Esophagus muscularis mucosa (tissue), 4 donors: ENCODE data around the gene ATP5F1B. TPM values are rescaled to one million over a fixed set of nuclear protein-coding genes. Genes with fewer than 3 reads are reported as not detected.

ENCODE experiments used
- DNase-seq: peaks from one replicate; pipeline ENCODE4 v3.0.0-alpha.2; 2017; ENCODE audit errors: extremely low spot score
- H3K27ac ChIP-seq, 4 donors: fragments of 200-600 bp; sonication (generic); replicated peaks in 1 of 4; 1 replicate in 3 of 4; 2 replicates in 1 of 4; pipeline ENCODE4 v1.5.1; 2016 to 2019; ENCODE audit warnings: mild to moderate bottlenecking in 1 of 4
- H3K27me3 ChIP-seq, 4 donors: fragments of 200-600 bp; sonication (generic); one replicate each; pipeline versions ENCODE4 v1.5.1 to v1.6.0; 2016 to 2019
- H3K36me3 ChIP-seq, 4 donors: fragments of 200-600 bp; sonication (generic); one replicate each; pipeline ENCODE4 v1.5.1; 2016 to 2019
- H3K4me1 ChIP-seq, 4 donors: fragments of 200-600 bp; sonication (generic); one replicate each; pipeline ENCODE4 v1.5.1; 2016 to 2019
- H3K4me3 ChIP-seq, 4 donors: fragments of 200-600 bp; sonication (generic); 1 replicate in 2 of 4; 2 replicates in 2 of 4; pipeline ENCODE4 v1.5.1; 2016 to 2019; ENCODE audit warnings: mild to moderate bottlenecking in 4 of 4, moderate library complexity in 1 of 4
- H3K9me3 ChIP-seq, 4 donors: fragments of 200-600 bp; sonication (generic); 1 replicate in 3 of 4; 2 replicates in 1 of 4; pipeline ENCODE4 v1.5.1; 2016 to 2019
- CTCF ChIP-seq, 3 experiments: fragments of 200-600 bp in 2 of 3; fragments of 450-650 bp in 1 of 3; sonication (generic) in 2 of 3; IDR thresholded peaks; one replicate each; pipeline ENCODE4 v1.5.1; 2017 to 2019; ENCODE audit warnings: antibody characterized with exemption in 3 of 3, mild to moderate bottlenecking in 2 of 3, moderate library complexity in 1 of 3
- EP300 ChIP-seq: sonication (generic); formaldehyde crosslinking; IDR thresholded peaks from one replicate; pipeline ENCODE4 v1.6.1; 2017; ENCODE audit warnings: antibody characterized with exemption
- POLR2A ChIP-seq: fragments of 450-650 bp; IDR thresholded peaks from one replicate; pipeline ENCODE4 v1.6.1; 2017; ENCODE audit warnings: antibody characterized with exemption, moderate library complexity, mild to moderate bottlenecking, low read depth
- POLR2AphosphoS5 ChIP-seq, 2 donors: sonication (generic); formaldehyde crosslinking; IDR thresholded peaks; one replicate each; pipeline ENCODE4 v1.6.1; 2017; ENCODE audit warnings: antibody characterized with exemption in 2 of 2
- WGBS: methylation state at CpG from one replicate; pipeline ENCODE4 v1.1.5; 2018; 5-methylcytosine and 5-hydroxymethylcytosine counted together
- intact Hi-C: fragments of 100-400 bp; cut with DNase I; formaldehyde crosslinking; loops from one replicate; pipeline ENCODE4 v1.15.1; 2023
- total RNA-seq, 4 donors: library from RNA; depleted of rRNA; stranded (reverse); fragments of >200 nt; gene quantifications; one replicate each; pipeline versions ENCODE4 v1.1.0 to v1.2.1, GENCODE V29; 2016

ATP5F1B gene
- total RNA-seq, 4 donors from 2014 or later = 383 to 465 (median 424) TPM

DNA sequence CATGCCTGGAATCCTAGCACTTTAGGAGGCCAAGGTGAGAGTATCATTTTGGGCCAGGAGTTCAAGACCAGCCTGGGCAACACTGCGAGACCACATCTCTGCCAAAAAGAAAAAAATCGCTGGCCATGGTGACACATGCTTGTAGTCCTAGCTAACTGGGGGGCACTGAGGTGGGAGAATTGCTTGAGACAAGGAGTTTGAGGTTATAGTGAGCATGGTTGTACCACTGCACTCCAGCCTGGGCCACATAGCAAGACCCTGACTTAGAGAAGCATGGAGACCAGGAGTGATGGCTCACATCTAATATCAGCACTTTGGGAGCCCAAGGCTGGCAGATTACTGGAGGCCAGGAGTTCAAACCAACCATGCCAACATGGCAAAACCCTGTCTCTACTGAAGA lies 33.1 kb upstream of the ATP5F1B start:
- Histone ChIP-seq H3K27me3 (no peaks in the 10 kb centered on the region), H3K4me3 (no peak overlapping the region), H3K9me3 (no peaks in the 10 kb centered on the region), H3K27ac (no peak overlapping the region), H3K4me1 (peaks cover 49 to 87% (median 80%) of the 10 kb centered on the region in 4 donors), H3K36me3 (peaks cover 0 to 21% (median 8%) of the 10 kb centered on the region in 4 donors)
- 100% methylated on average over 2 of the region's 2 CpGs for WGBS
- intact Hi-C loops = no loop called here
- no peak for DNase-seq
- no peak for TF ChIP-seq EP300
- no peak for TF ChIP-seq POLR2A
- TF ChIP-seq CTCF (IDR thresholded peaks at IDR 0.05) = no peak
- no peak for TF ChIP-seq POLR2AphosphoS5 (IDR thresholded peaks at IDR 0.05)

- H3K9me3 ChIP-seq = no peaks in the 10 kb centered on the region
- H3K4me3 ChIP-seq = no peak overlapping the region
- H3K27me3 ChIP-seq = no peaks in the 10 kb centered on the region
- WGBS = 88% methylated on average over 1 of the region's 1 CpG
- intact Hi-C loops = no loop called here
- H3K4me1 ChIP-seq = peaks cover 43 to 87% (median 81%) of the 10 kb centered on the region in 4 donors
- H3K36me3 ChIP-seq = peaks cover 0 to 23% (median 6%) of the 10 kb centered on the region in 4 donors
- no peak overlapping the region for H3K27ac ChIP-seq
- no peak for TF ChIP-seq EP300
- TF ChIP-seq POLR2A = no peak
- no peak for TF ChIP-seq CTCF (IDR thresholded peaks at IDR 0.05)
- no peak for TF ChIP-seq POLR2AphosphoS5 (IDR thresholded peaks at IDR 0.05)
- DNase-seq = no peak
Observed at GRCh38 chr12:56677680-56678079, 31.9 kb upstream of the ATP5F1B start.

- no peak for TF ChIP-seq CTCF (IDR thresholded peaks at IDR 0.05)
- TF ChIP-seq POLR2AphosphoS5 (IDR thresholded peaks at IDR 0.05) = no peak
- TF ChIP-seq POLR2A = no peak
- TF ChIP-seq EP300 = no peak
- no peaks in the 10 kb centered on the region for H3K27me3 ChIP-seq
- H3K4me3 ChIP-seq = no peak overlapping the region
- intact Hi-C loops = no loop called here
- no peak for DNase-seq
- no peaks in the 10 kb centered on the region for H3K9me3 ChIP-seq
- peaks cover 43 to 87% (median 81%) of the 10 kb centered on the region in 4 donors for H3K4me1 ChIP-seq
- 81% methylated on average over 11 of the region's 11 CpGs for WGBS
- no peak overlapping the region for H3K27ac ChIP-seq
- H3K36me3 ChIP-seq = peaks cover 0 to 30% (median 8%) of the 10 kb centered on the region in 4 donors
Observed at GRCh38 chr12:56676851-56677580, 31.2 kb upstream of the ATP5F1B start.

DNA sequence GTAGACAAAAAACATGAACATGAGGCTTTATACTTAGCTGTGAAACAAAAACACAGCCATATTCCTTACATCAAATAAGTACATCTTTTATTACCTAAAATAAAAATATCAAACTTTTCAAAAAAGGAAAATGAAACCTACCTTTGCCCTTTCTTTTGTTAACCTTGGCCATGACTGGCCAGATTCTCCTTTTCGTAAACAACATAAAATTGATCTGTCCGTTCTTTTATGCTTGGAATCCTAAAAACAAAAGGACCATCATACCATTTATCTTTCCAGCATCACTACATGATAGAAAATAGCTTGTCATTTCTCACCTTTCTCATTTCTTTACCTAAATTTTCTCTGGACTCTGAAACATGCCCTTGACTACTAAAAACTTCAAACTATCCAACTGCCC lies 25.8 kb upstream of the ATP5F1B start:
- no peak for DNase-seq
- TF ChIP-seq POLR2AphosphoS5 (IDR thresholded peaks at IDR 0.05) = no peak
- TF ChIP-seq CTCF (IDR thresholded peaks at IDR 0.05) = no peak
- TF ChIP-seq POLR2A = no peak
- no peak for TF ChIP-seq EP300
- Histone ChIP-seq H3K4me1 (peaks cover 11 to 65% (median 47%) of the 10 kb centered on the region in 4 donors), H3K27me3 (no peaks in the 10 kb centered on the region), H3K36me3 (peaks cover 29 to 60% (median 49%) of the 10 kb centered on the region in 4 donors), H3K4me3 (no peak overlapping the region), H3K9me3 (no peaks in the 10 kb centered on the region), H3K27ac (no peak overlapping the region)
- 82% methylated on average over 2 of the region's 2 CpGs for WGBS
- intact Hi-C loops = no loop called here

DNA sequence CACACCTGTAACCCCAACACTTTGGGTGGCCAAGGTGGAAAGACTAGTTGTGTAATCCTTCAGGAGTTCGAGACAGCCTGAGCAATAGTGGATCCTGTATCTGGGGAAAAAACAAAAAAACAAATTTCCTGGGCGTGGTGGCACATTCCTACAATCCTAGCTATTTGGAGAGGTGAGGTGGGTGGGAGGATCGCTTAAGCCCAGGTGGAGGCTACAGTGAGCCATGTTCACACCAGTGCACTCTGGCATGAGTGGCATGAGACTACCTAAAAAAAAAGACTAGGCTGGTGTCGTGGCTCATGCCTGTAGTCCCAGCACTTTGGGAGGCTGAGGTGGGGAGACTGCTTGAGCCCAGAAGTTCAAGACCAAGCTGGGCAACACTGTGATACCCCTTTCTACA lies 25.1 kb upstream of the ATP5F1B start:
- DNase-seq = no peak
- Histone ChIP-seq H3K4me1 (peaks cover 11 to 58% (median 39%) of the 10 kb centered on the region in 4 donors), H3K9me3 (no peaks in the 10 kb centered on the region), H3K27ac (no peak overlapping the region), H3K36me3 (peaks cover 29 to 68% (median 56%) of the 10 kb centered on the region in 4 donors), H3K4me3 (no peak overlapping the region), H3K27me3 (no peaks in the 10 kb centered on the region)
- intact Hi-C loops = no loop called here
- TF ChIP-seq EP300 (no peak), CTCF (IDR thresholded peaks at IDR 0.05) (no peak), POLR2AphosphoS5 (IDR thresholded peaks at IDR 0.05) (no peak), POLR2A (no peak)
- 91% methylated on average over 4 of the region's 4 CpGs for WGBS
